IMR-90 (cell line): ENCODE measurements around the gene STARD8. TPM values are rescaled to one million over a fixed set of nuclear protein-coding genes. Genes with fewer than 3 reads are reported as not detected.

Experiments used
- ATAC-seq: fragments of 200-7000 bp; cut with Tn5 transposase; 2 replicates; pipeline ENCODE4 v1.9.1; 2020; ENCODE audit warnings: low read depth, mild to moderate bottlenecking, moderate library complexity
- BruUV-seq: library from RNA; stranded (reverse); fragments of 400-500 nt; replicated peaks from 2 replicates; lab custom pipeline; 2021; lab: Mats Ljungman, UMichigan
- CTCF ChIA-PET: fragments of 300-600 bp; formaldehyde crosslinking; extraction: SDS; loops from one replicate; lab custom pipeline; 2021; ENCODE audit warnings: antibody characterized with exemption; lab: Yijun Ruan, JAX
- POLR2A ChIA-PET: fragments of 300-600 bp; sonication (Branson Sonifier 250); formaldehyde crosslinking; loops from one replicate; lab custom pipeline; 2022; ENCODE audit warnings: antibody characterized with exemption; ENCODE audit not compliant: unreplicated experiment; lab: Charles Lee
- DNase-seq: peaks from one replicate; pipeline ENCODE4 v3.0.0; 2013
- H2AFZ ChIP-seq: replicated peaks from 2 replicates; pipeline ENCODE3; 2013; ENCODE audit warnings: low read length, mild to moderate bottlenecking; ENCODE audit not compliant: poor library complexity
- H2AK5ac ChIP-seq: 2 replicates; pipeline ENCODE4 v1.6.1; 2013; ENCODE audit warnings: low read depth, low read length, inconsistent platforms
- H2AK9ac ChIP-seq: replicated peaks from 2 replicates; pipeline ENCODE3; 2013; ENCODE audit warnings: mild to moderate bottlenecking, low read depth, low read length, moderate library complexity; ENCODE audit not compliant: poor library complexity
- H2BK120ac ChIP-seq: 2 replicates; pipeline ENCODE4 v1.6.1; 2013; ENCODE audit warnings: low read depth, low read length, inconsistent platforms
- H2BK15ac ChIP-seq: 3 replicates; pipeline ENCODE4 v1.6.1; 2013; ENCODE audit warnings: low read depth, low read length, inconsistent platforms
- H2BK20ac ChIP-seq: 2 replicates; pipeline ENCODE4 v1.6.1; 2013; ENCODE audit warnings: low read depth, mild to moderate bottlenecking, inconsistent platforms, low read length, moderate library complexity
- H2BK5ac ChIP-seq: 2 replicates; pipeline ENCODE4 v1.6.1; 2013; ENCODE audit warnings: mild to moderate bottlenecking, low read depth, low read length, inconsistent platforms; ENCODE audit not compliant: poor library complexity, severe bottlenecking
- H3K14ac ChIP-seq: replicated peaks from 2 replicates; pipeline ENCODE4 v1.6.1; 2013; ENCODE audit warnings: low read depth, low read length, inconsistent platforms
- H3K18ac ChIP-seq: 2 replicates; pipeline ENCODE4 v1.6.1; 2013; ENCODE audit warnings: low read depth, low read length, control low read depth
- H3K23ac ChIP-seq: 2 replicates; pipeline ENCODE4 v1.6.1; 2013; ENCODE audit warnings: low read depth, low read length, inconsistent platforms
- H3K27ac ChIP-seq: 2 replicates; pipeline ENCODE4 v1.5.1; 2013; ENCODE audit warnings: mild to moderate bottlenecking, control low read depth, low read length; ENCODE audit not compliant: insufficient read depth
- H3K27me3 ChIP-seq: 2 replicates; pipeline ENCODE4 v1.6.1; 2013; ENCODE audit warnings: low read length; ENCODE audit not compliant: control insufficient read depth, insufficient read depth
- H3K36me3 ChIP-seq: 2 replicates; pipeline ENCODE4 v1.6.1; 2013; ENCODE audit warnings: low read length, mixed read lengths; ENCODE audit not compliant: control insufficient read depth, insufficient read depth
- H3K4ac ChIP-seq: 2 replicates; pipeline ENCODE4 v1.6.1; 2013; ENCODE audit warnings: low read depth, low read length, inconsistent platforms
- H3K4me1 ChIP-seq: 2 replicates; pipeline ENCODE4 v1.6.1; 2013; ENCODE audit warnings: low read length, mixed read lengths; ENCODE audit not compliant: control insufficient read depth, insufficient read depth
- H3K4me2 ChIP-seq: 2 replicates; pipeline ENCODE4 v1.6.1; 2013; ENCODE audit warnings: low read depth, mild to moderate bottlenecking, control low read depth, low read length, moderate library complexity
- H3K4me3 ChIP-seq: 2 replicates; pipeline ENCODE4 v1.5.1; 2013; ENCODE audit warnings: low read depth, mild to moderate bottlenecking, control low read depth, low read length, moderate library complexity; ENCODE audit not compliant: insufficient read depth
- H3K56ac ChIP-seq: 2 replicates; pipeline ENCODE4 v1.6.1; 2013; ENCODE audit warnings: low read length, inconsistent platforms; ENCODE audit not compliant: insufficient read depth; ENCODE audit errors: extremely low read depth
- H3K79me1 ChIP-seq, 2 experiments: 2 replicates each; pipeline ENCODE4 v1.6.1; 2013; ENCODE audit warnings: low read length in 2 of 2, inconsistent platforms in 1 of 2, low read depth in 1 of 2
- H3K9ac ChIP-seq: 2 replicates; pipeline ENCODE4 v1.6.1; 2013; ENCODE audit warnings: low read depth, low read length, control low read depth
- H3K9me1 ChIP-seq: 2 replicates; pipeline ENCODE4 v1.6.1; 2013; ENCODE audit warnings: low read length, inconsistent platforms; ENCODE audit not compliant: insufficient read depth
- H3K9me3 ChIP-seq: 2 replicates; pipeline ENCODE4 v1.6.1; 2013; ENCODE audit warnings: low read length; ENCODE audit not compliant: control insufficient read depth, insufficient read depth
- H4K20me1 ChIP-seq: 2 replicates; pipeline ENCODE4 v1.6.1; 2013; ENCODE audit warnings: low read length, inconsistent platforms; ENCODE audit not compliant: insufficient read depth
- H4K5ac ChIP-seq: 2 replicates; pipeline ENCODE4 v1.6.1; 2013; ENCODE audit warnings: mild to moderate bottlenecking, low read depth, low read length, control low read depth
- H4K8ac ChIP-seq, 2 experiments: 2 replicates each; pipeline ENCODE4 v1.6.1; 2013; ENCODE audit warnings: low read depth in 2 of 2, low read length in 2 of 2, control low read depth in 1 of 2, inconsistent platforms in 1 of 2
- H4K91ac ChIP-seq: 2 replicates; pipeline ENCODE4 v1.6.1; 2013; ENCODE audit warnings: low read depth, low read length, inconsistent platforms; ENCODE audit not compliant: insufficient read depth
- BHLHE40 ChIP-seq: fragments of 150-350 bp; IDR thresholded peaks from 2 replicates; pipeline ENCODE4 v1.6.1; 2016; ENCODE audit warnings: mild to moderate bottlenecking, low read depth, low read length
- CEBPB ChIP-seq: IDR thresholded peaks from 2 replicates; pipeline ENCODE4 v1.6.1; 2012; ENCODE audit warnings: low read depth, low read length, improper control_type of control experiment
- CHD1 ChIP-seq: IDR thresholded peaks from 2 replicates; pipeline ENCODE4 v1.6.1; 2012; ENCODE audit warnings: low read depth, low read length, improper control_type of control experiment
- CTCF ChIP-seq: conservative IDR thresholded peaks from 2 replicates; pipeline ENCODE4 v1.5.1; 2012; ENCODE audit warnings: mild to moderate bottlenecking, low read depth, low read length, improper control_type of control experiment
- ELK1 ChIP-seq: fragments of 150-350 bp; IDR thresholded peaks from 2 replicates; pipeline ENCODE4 v1.6.1; 2016; ENCODE audit warnings: low read depth, mild to moderate bottlenecking, low read length, moderate library complexity, borderline replicate concordance
- FOS ChIP-seq: fragments of 150-350 bp; IDR thresholded peaks from 2 replicates; pipeline ENCODE4 v1.6.1; 2016; ENCODE audit warnings: low read depth, low read length
- MAFK ChIP-seq: IDR thresholded peaks from 2 replicates; pipeline ENCODE4 v1.6.1; 2012; ENCODE audit warnings: low read depth, low read length, improper control_type of control experiment
- MAZ ChIP-seq: IDR thresholded peaks from 2 replicates; pipeline ENCODE4 v1.6.1; 2012; ENCODE audit warnings: low read depth, mild to moderate bottlenecking, low read length, improper control_type of control experiment, moderate library complexity, borderline replicate concordance
- MXI1 ChIP-seq: IDR thresholded peaks from 2 replicates; pipeline ENCODE4 v1.6.1; 2012; ENCODE audit warnings: low read depth, mild to moderate bottlenecking, low read length, moderate library complexity, borderline replicate concordance
- NFE2L2 ChIP-seq: fragments of 150-350 bp; IDR thresholded peaks from 2 replicates; pipeline ENCODE4 v1.6.1; 2016; ENCODE audit warnings: low read depth, mild to moderate bottlenecking, low read length
- POLR2A ChIP-seq: IDR thresholded peaks from 2 replicates; pipeline ENCODE4 v1.6.1; 2012; ENCODE audit warnings: mild to moderate bottlenecking, low read depth, low read length
- RAD21 ChIP-seq: IDR thresholded peaks from 2 replicates; pipeline ENCODE4 v1.6.1; 2012; ENCODE audit warnings: low read length, improper control_type of control experiment
- RCOR1 ChIP-seq: IDR thresholded peaks from 2 replicates; pipeline ENCODE4 v1.6.1; 2012; ENCODE audit warnings: mild to moderate bottlenecking, low read length, improper control_type of control experiment; ENCODE audit not compliant: insufficient replicate concordance
- RFX5 ChIP-seq: IDR thresholded peaks from 2 replicates; pipeline ENCODE4 v1.8.0; 2012; ENCODE audit warnings: low read depth, mild to moderate bottlenecking, low read length, moderate library complexity
- SMC3 ChIP-seq: fragments of 150-350 bp; IDR thresholded peaks from 2 replicates; pipeline ENCODE4 v1.6.1; 2016; ENCODE audit warnings: low read depth, mild to moderate bottlenecking, antibody characterized with exemption, low read length, moderate library complexity
- USF2 ChIP-seq: fragments of 150-350 bp; IDR thresholded peaks from 2 replicates; pipeline ENCODE4 v1.6.1; 2017; ENCODE audit warnings: mild to moderate bottlenecking, antibody characterized with exemption, low read length, low read depth
- WGBS, 2 experiments: methylation state at CpG; one replicate each; pipeline versions ENCODE4 v1.1.5 to v1.1.7; 2013; ENCODE audit warnings: missing lambda C conversion rate in 2 of 2; ENCODE audit not compliant: insufficient read length in 1 of 2; ENCODE audit errors: extremely low coverage in 2 of 2; 5-methylcytosine and 5-hydroxymethylcytosine counted together
- dilution Hi-C: fragments of 300-500 bp; cut with HindIII; formaldehyde crosslinking; loops from one replicate; pipeline ENCODE4 v1.14.3; 2018; ENCODE audit warnings: low sequenced_read_pairs; ENCODE audit not compliant: unreplicated experiment
- in situ Hi-C: fragments of 300-500 bp; cut with MboI; formaldehyde crosslinking; loops from 3 replicates; pipeline ENCODE4 v1.14.3; 2019; ENCODE audit warnings: low sequenced_read_pairs, inconsistent platforms, mixed read lengths
- intact Hi-C: fragments of 100-400 bp; cut with micrococcal nuclease; formaldehyde crosslinking; loops from 2 replicates; pipeline ENCODE4 v1.10.0; 2022
- polyA plus RNA-seq, 3 experiments: library from polyadenylated mRNA; depleted of rRNA; stranded (reverse); fragments of >200 nt; gene quantifications; 2 replicates each; pipeline ENCODE4 v1.2.3, GENCODE V29; 2012; ENCODE audit warnings: low replicate concordance in 1 of 3
- total RNA-seq: library from RNA; depleted of rRNA; stranded (reverse); fragments of >200 nt; gene quantifications from 2 replicates; pipeline ENCODE4 v1.2.3, GENCODE V29; 2012

STARD8 gene
- total and polyA plus RNA-seq, 2 of the 4 experiments (the other 2 are of a cell fraction): 1.6 to 2.3 TPM

GRCh38 chrX:68746988-68747387 is 99.5 kb downstream of the STARD8 start:
- Histone ChIP-seq H2BK5ac (no peak overlapping the region), H2AFZ (no peak overlapping the region), H3K9ac (no peak overlapping the region), H4K20me1 (no peaks in the 10 kb centered on the region), H3K4ac (no peak overlapping the region), H3K18ac (no peak overlapping the region), H3K36me3 (no peaks in the 10 kb centered on the region), H2BK20ac (no peak overlapping the region), H2BK15ac (no peak overlapping the region), H3K27ac (no peak overlapping the region), H3K4me3 (no peak overlapping the region), H3K4me1 (no peaks in the 10 kb centered on the region), H4K91ac (no peak overlapping the region), H2AK9ac (no peak overlapping the region), H4K5ac (no peak overlapping the region), H3K56ac (no peak overlapping the region), H2AK5ac (no peak overlapping the region), H3K14ac (no peak overlapping the region), H3K79me1 (no peaks in the 10 kb centered on the region), H3K23ac (no peak overlapping the region), H3K27me3 (peaks cover 25% of the 10 kb centered on the region), H3K4me2 (no peak overlapping the region), H3K9me1 (no peaks in the 10 kb centered on the region), H4K8ac (no peak overlapping the region), H3K9me3 (no peaks in the 10 kb centered on the region), H2BK120ac (no peak overlapping the region)
- no peak for TF ChIP-seq USF2
- no peak for TF ChIP-seq MXI1
- no peak for TF ChIP-seq RFX5
- no peak for TF ChIP-seq RCOR1
- TF ChIP-seq CEBPB: no peak
- TF ChIP-seq FOS: no peak
- no peak for TF ChIP-seq ELK1
- TF ChIP-seq CHD1: no peak
- TF ChIP-seq SMC3: no peak
- no peak for TF ChIP-seq RAD21
- no peak for TF ChIP-seq BHLHE40
- no peak for TF ChIP-seq POLR2A
- no peak for TF ChIP-seq NFE2L2
- TF ChIP-seq CTCF: no peak
- TF ChIP-seq MAFK: no peak
- TF ChIP-seq MAZ: no peak
- CTCF ChIA-PET: no interaction called here
- intact Hi-C loops: no loop called here
- no TSS peak for BruUV-seq
- no CpG with 5 or more reads among the region's 5 CpGs for WGBS, 2 experiments
- POLR2A ChIA-PET: no interaction called here
- ATAC-seq: no peak
- in situ Hi-C loops: no loop called here
- dilution Hi-C loops: no loop called here
- DNase-seq: no peak
